Testis (tissue), 2 donors: ENCODE data around the gene FAM3B.

Experiments used
- POLR2A ChIP-seq: fragments of 450-650 bp; IDR thresholded peaks from one replicate; pipeline ENCODE4 v1.6.1; 2017; ENCODE audit warnings: antibody characterized with exemption, mild to moderate bottlenecking, moderate library complexity
- TF ChIP-seq, protein P1 (sequence below), 3 experiments: fragments of 450-650 bp in 2 of 3; fragments of 200-600 bp in 1 of 3; sonication (generic) in 1 of 3; IDR thresholded peaks; one replicate each; pipeline ENCODE4 v1.5.1; 2016 to 2019; ENCODE audit warnings: antibody characterized with exemption in 3 of 3, mild to moderate bottlenecking in 2 of 3, moderate library complexity in 1 of 3

DNA sequence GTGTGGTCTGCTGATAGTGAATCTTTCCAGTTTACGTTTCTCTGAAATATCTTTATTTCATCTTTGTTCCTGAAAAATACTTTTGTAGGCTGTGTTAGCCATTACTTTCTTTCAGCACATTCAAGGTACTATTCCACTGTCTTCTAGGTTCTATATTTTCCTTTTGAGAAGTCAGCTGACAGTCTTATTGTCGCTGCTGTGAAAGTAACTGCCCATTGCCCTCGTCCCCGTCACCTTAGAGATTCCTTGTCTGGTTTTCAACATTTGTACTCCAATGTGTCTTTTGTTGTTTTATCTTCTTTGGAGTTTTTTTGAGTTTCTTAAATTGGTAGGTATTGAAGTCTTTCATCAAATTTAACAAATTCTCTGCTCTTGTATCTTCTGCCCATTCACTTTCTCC is 25.4 kb downstream of the FAM3B start:
- TF ChIP-seq, protein P1, sequence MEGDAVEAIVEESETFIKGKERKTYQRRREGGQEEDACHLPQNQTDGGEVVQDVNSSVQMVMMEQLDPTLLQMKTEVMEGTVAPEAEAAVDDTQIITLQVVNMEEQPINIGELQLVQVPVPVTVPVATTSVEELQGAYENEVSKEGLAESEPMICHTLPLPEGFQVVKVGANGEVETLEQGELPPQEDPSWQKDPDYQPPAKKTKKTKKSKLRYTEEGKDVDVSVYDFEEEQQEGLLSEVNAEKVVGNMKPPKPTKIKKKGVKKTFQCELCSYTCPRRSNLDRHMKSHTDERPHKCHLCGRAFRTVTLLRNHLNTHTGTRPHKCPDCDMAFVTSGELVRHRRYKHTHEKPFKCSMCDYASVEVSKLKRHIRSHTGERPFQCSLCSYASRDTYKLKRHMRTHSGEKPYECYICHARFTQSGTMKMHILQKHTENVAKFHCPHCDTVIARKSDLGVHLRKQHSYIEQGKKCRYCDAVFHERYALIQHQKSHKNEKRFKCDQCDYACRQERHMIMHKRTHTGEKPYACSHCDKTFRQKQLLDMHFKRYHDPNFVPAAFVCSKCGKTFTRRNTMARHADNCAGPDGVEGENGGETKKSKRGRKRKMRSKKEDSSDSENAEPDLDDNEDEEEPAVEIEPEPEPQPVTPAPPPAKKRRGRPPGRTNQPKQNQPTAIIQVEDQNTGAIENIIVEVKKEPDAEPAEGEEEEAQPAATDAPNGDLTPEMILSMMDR (IDR thresholded peaks at IDR 0.05): no peak
- no peak for TF ChIP-seq POLR2A
